HG02938 (cell line): ENCODE data around the gene ZFPM1.

Source experiments
- ATAC-seq: cut with Tn5 transposase; IDR thresholded peaks from one replicate; pipeline ENCODE4 v1.9.1; 2021; ENCODE audit warnings: mild to moderate bottlenecking, moderate library complexity; ENCODE audit not compliant: unreplicated experiment

Gene ZFPM1

DNA sequence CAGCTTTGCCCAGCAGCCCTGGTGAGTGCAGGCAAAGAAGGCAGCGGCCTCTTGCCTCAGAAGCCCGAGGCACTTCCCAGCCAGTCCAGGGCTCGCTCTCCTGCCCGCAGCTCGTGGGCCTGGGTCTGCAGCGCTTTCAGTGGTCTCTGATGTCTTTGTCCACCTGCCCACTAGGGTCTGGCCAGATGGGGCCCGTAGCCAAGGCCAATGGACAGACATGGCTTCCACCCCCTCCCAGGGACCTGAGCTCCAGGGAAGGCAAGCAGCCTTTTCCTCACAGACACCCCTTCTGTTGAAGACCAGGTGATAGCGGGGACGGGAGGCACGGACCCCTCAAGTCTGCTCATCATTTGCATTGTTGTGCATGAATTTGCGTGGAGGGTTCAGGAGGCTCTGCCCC is 83.4 kb downstream of the ZFPM1 start:
- no peak for ATAC-seq

DNA sequence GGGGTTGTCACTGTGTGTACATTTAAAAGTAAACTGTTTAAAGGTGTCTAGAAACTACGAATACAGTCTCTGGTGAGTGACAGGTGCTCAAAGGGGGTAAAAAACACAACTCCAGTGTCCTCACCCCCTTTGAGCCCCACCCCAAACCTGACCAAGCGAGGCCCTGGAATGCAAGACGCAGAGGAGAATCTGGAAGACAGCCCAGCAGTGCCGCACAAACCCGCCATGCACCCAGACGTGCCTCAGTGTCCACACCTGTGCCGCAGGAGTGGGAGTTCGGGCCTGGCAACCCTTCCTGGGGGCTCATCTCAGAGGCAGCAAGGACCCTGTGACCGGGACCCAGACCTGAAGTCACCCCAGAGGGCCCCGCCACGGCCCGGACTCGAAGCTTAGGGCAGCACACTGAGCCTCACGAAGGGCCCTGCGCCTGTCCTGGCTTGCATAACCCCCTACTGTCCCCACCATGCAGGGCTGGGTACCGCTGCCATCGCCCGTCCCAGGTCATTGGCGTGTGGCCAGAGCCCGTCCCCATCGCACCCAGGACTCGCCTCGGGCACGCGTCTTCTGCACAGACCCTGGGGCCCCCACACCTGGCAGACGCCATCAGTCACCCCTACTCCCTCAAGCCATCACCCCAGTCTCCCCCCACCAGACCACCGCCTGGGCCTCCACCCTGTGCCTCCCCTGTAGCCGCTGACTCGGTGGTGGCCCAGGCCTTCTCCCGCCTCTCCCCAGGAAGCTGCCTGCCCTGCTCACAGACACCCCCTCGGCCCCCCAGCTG is 84.1 kb downstream of the ZFPM1 start:
- ATAC-seq: no peak

DNA sequence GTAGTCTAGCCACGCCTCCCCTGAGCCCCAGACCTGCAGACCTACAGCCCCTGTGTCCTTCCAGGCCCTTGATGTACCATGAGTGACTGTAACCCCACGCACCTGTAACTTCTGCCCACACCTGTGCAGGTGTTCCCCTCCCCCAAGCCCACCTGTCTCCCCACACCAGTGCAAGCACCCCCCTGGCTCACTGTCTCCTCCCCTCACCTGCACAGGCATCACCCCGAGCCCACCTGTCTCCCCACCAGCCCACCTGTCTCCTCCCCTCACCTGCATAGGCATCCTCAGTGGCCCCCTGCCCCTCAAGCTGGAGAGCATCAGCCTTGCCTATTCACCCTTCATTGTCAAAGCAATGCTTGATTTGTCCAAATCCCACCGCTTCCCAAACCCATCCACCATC is 84.8 kb downstream of the ZFPM1 start:
- no peak for ATAC-seq

DNA sequence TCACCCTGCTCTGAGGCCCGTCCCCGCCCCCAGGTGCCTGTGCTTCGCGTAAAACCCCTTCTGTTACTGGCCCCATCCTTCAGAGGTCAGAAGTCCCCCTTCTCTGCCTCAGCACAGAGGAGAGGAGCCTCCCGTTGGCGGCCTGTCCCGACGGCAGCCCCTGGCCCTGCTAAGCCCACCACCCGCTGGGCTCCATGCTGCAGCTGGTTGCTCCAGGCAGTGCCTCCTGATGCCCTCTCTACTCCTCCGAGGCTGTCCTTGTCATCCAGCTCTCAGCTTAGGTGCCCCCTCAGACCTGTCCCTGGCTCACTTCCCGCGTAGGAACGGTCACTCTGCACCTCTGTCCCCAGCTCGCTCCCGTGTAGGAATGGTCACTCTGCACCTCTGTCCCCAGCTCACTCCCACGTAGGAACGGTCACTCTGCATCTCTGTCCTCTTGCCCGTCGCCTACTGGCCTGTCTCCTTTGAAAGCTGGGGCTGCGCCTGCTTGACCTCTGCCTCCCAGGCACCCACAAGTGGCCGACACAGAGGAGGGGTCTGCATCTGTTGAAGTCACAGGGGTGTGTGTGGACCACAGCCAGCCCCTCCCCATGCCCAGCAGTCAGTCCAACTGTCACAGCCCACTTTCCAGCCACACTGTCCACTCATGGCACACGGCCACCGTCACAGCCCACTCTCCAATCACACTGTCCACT is 85.4 kb downstream of the ZFPM1 start:
- ATAC-seq: no peak

DNA sequence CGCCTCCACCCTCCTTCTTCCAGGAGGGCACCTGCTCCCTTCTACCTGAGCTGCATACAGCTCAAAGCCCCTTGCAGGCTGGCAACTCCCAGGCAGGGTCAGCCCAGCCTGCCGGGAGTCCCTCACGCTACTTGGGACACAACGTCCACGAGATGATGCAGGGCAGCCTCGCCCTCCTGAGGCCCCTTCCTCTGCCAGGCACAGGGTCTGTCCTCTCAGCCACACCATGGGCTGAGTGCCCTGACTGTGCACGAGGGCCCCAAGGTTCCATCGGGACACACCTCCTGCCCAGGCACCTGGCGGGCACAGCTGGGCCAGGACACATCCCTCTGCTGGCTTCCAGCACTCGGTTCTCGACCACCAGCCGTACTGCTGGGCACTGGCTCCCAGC is 86.2 kb downstream of the ZFPM1 start:
- ATAC-seq: no peak

DNA sequence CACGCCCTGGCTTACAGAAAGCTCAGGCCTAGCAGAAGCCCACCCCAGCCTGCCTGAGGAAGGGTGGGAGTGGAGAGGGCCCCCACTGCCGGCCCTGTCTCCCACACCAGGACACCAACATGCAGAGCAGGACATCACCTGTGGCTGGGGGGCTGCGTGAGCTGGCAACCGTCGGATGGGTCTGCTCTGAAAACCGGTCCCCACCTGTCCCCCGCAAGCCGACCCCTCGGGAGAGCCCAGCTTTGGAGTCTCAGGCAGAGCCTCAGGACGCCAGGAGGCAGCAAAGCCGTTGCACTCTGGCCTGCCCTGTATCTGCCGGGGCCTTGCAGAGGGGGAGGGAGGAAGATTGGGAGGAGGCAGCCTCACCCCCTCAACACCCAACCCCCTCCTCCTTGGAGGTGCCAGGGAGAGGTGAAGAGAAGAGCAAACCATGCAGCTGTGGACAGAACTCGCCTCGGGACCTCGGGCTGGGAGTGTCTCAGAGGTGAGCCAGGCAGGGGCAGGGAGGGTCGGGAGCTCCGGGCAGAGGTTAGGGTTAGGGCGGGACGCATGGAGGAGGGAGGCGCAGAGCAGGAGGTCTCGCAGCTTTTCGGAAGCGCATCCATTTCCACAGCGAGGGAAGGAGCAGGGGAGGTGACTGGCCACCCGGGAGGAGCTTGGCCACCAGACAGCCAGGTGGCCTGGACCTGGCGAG is 86.7 kb downstream of the ZFPM1 start:
- ATAC-seq: no peak

DNA sequence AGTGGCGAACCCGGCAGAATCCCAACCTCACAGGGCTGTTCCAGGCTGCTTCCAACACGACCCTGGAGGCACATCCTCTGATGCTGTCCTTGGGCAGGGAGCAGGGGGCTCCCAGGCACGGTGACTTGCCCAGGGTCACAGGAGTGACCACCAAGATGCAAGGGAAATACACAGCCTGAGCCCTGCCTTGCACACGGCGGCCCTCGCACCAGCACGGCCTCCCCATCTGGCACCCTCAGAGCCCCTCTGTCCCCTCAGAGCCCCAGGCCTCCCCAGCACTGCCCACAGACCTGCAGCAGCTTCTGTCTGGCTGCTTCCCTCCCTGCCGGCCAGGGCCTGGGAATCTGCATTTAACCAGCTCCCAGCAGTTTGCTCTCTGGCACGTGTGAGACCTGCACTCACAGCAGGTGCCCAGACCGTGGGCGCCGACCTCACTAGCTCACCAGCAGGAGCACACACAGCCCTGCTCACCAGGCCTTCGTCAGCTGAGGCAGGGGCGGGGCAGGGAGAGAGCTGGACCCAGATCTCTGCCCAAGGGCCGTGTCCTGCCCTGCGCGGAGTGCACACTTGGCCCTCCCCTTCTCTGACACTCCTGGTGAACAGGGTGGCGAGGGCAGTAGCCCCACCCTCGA is 87.4 kb downstream of the ZFPM1 start:
- ATAC-seq: no peak

DNA sequence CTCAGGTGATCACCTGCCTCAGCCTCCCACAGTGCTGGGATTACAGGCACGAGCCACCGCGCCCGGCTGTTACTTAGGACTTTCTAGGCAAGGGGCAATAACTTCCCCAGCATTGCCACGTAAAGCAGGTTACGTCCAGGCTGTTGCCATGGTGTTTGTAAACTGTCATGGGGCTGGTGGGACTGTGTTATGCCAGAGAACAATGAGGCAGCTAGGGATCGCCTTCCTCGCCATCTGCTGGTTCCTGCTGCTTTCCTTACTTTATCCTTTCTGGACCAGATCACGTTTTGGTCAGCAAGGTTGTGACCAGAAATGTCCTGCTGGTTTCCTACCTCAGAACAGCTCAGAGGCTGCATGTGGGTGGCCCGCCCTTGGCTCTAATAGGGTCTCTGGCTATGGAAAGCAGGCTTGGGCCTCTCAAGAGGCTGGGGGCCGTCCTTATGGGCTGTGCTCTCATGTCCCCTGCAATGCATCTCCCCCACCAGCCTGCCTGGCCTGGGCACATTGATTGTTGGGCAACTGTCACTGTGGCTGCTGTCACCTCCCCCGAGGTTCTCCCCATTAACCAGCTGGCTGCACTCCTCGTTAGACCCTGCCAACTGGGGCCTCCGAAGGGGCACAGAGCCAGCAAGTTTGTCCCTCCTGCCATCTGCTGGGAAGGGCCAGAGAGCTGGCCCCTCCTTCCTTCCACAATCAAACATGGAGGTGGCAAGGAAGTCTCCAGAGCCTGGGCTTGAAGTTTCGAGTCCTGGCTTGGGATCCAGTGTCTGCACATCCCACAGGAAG is 88.9 kb downstream of the ZFPM1 start:
- no peak for ATAC-seq

DNA sequence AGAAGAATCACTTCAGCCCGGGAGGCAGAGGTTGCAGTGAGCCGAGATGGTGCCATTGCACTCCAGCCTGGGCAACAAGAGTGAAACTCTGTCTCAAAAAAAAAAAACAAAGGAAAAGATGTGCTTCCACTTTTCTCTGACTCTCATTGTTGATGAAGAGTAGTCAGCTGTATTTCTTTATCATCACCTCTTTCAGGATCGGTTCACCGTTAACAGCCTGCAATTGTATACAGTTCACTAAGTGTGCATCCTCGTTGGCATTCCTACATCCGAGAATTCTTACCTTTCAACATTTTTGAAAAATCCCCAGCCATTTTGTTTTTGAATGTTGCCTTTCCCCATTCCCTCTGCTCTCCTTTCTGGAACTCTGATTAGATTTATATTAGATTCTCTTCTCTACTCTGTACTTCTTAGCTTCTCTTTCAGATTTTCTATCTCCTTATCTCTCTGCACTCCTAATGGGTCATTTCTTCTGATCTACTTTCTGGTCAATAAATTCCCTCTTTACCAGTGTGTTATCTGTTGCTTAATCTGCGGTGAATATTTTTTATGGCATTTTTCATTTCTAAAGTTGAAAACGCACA is 90.2 kb downstream of the ZFPM1 start:
- no peak for ATAC-seq

DNA sequence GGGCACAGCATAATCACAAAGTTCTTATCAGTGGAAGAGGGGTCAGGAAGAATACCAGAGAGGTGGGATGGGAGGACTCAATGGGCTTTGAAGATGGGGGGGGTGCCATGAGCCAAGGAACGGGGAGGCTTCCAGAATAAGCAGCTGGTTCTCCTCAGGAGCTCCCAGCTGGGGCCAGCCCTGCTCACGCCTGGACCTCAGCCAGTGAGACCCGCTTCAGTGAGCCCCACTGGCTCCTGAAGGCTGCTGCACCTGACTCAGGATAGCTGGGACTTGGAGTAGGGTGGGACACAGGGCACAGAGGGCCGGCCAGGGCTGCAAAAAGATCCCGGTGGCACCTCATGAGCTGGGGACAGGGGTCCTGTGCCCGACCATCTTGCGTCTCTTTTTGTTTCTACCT is 92.7 kb downstream of the ZFPM1 start:
- no peak for ATAC-seq

DNA sequence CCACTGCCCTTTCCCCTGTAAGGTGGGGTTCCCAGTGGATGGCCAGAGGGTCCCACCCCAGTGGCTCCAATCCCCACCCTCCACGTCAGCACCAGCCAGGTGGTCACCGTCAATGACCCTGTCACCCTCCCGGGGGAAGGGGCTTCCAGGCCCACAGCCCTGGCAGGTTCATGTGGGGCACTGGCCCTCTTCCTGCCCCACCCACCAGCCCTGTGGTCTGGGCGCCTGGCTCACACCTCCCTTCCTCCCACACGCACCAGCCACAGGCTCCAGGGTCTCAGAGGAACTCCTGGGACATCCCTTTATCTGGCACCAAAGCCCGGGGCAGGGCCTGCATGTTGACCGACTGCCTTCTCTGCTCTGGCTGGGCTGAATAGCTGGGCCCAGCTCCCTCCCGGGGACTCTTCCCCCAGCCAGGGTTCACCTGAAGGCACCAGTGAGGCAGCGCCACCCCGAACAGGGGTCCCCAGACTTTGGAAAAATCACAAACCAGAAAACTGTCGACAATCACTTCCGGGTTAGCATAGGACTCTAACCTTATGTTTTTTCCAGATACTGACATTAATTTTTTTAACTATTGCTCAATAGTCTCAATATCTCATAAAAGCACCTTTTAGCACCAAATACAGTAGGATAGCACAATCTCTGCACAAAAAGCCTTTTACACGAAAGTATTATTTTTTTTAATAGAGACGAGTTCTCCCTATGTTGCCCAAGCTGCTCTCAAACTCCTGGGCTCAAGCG is 95.2 kb downstream of the ZFPM1 start:
- no peak for ATAC-seq

DNA sequence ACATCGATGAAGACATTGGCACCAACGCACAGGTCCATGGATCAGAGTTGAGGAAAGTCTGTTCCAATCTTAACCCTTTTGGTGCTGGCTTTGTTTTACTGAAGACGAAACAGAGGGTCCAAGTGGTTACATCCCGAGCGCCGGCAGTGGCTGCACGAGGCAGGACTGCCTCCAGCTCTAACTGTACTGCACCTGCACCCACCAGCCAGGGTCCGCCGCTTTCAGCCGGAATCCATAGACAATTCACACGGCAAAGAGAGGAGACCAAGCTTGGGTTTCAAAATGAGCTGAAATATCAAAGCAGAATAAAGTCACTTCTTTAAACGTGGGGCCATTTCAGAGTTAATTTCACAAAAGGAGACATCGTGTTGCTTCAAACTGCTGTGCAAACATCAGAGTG is 95.9 kb downstream of the ZFPM1 start:
- ATAC-seq: no peak

DNA sequence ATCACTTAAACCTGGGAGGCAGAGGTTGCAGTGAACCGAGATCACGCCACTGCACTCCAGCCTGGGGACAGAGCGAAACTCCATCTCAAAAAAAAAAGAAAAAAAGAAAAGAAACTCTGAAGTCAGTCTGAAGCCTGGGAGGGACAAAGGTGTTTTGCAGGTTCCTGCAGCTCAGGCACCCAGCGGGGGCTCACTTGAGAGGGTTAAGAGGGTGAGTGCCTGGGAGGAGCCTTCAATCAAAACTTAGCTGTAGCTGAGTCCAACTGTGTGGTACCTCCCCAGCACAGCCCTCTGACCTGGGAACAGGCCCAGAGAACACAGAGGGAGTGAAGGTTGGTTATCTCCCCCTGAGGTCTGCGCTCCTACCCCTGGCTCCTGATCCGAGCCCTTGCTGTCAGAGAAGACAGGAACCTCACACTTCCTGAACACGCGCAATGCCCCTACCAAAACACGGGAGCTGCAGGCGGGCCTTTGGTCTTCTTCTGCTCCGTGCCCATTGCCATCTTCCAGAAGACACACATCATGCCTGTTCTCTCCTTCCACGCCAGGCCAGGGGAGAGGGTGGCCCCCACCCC is 96.7 kb downstream of the ZFPM1 start:
- ATAC-seq: no peak

DNA sequence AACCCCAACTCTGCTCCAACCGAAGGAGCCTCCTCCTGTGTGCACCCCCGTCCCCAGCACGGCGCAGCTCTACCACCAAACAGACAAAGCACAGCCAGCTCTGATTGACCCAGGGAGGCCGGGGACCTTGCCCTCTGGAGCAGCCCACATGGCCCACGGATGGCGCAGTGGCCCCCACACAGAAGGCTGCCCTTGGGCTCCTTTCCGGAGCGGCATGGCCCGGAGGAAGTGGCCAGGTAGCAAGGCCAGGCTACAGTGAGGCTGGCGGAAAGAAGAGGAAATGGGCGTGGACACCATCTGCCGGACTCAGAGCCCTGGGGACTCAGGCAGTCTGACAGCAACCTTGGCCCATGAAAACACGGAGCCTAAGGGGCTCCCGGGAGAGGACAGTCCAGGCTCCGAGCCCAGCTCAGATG is 97.2 kb downstream of the ZFPM1 start:
- no peak for ATAC-seq

DNA sequence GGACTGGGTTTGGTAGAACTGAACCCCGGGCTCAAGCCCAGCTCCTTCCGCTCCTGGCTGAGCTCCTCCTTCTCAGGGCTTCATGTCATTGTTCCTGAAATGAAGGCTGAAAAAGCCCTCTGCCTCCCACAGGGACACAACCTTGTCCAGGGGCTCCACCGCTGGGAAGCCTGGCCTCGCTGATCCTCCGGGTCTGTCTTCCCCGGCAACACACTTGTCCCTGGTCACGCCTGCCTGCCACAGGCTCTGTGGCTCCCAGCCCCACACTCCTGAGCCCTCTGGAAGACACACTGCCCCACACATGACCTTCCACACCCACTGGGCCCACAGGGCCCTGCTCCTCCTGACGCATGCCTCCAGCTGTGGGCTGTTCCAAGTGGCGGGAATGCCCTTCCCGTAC is 99.1 kb downstream of the ZFPM1 start:
- ATAC-seq: no peak

DNA sequence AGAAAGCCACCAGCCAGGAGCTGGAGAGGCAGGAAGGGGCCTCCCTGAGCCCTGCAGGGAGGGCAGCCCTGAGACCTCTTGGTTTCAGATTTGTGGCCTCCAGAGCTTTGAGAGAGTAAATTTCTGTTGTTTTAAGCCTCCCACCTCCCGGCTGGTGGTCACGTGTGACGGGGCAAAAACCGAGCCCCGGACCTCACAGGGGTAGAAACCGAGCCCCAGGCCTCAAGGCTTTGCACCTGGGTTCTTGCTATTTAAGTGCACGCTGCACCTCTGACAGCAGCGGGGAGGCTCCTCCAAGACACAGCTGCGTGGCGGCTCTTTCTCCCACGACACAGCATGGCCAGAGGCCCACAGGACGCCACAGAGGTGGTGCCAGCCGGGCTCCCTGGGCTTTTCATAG is 99.7 kb downstream of the ZFPM1 start:
- no peak for ATAC-seq

DNA sequence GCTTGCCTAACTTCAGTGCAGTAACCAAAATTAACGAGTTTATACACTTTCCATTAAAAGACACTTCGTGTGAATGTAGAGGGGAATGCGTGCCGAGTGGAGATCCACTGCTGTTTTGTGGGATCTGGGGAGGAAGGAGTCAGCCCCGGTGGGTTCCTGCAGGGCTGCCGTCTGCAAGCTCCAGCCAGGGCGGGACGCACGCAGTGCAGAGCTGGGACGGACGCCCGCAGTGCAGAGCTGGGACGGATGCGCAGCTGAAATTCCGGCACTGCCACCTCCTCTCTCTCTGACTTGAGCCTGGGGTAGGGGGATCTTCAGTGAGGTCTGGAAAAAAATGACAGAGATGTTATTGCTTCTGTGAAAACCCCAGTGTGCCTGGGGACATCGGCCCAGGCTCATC is 100.7 kb downstream of the ZFPM1 start:
- ATAC-seq: no peak

DNA sequence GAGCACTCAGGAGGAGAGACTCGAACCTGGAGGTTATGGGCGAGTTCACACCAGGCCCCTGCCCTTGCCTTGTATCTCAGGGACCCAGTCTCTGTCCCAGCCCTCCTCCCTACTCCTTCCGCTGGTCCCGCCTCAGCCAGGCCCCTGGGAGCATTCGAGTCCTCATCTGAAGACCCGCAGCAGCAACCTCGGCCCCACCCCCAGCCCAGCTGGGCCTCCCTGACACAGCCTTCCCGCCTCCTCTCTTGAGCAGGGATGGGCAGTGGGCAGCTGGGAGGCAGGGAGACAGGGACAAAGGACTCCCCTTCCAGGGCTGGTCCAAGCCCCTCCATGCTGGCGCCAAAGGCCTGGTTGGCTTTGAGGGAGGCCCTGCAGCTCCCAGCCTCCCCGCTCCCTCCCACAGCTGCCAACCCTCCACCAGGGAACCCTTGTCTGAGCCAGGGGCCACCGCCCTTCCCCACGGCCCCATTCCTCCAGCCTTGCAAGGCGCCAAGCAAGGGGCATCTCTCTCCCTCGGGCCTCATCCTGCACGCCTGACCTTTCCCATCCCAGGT is 101.7 kb downstream of the ZFPM1 start:
- no peak for ATAC-seq
